ENCODE results near the gene HERC4.
"Not testable (repeated sequence)": the region's sequence is repeated elsewhere in the genome, so short reads cannot be mapped to it uniquely, and the experiment has no call there.

The HERC4 gene

GRCh38 chr10:68047554-68048327, 27.3 kb downstream of the HERC4 start:
- H3K27ac ChIP-seq, result peak overlapping the region; percentile 14; the same call in 1 of the 2 replicates
- TF ChIP-seq ZFX (IDR thresholded peaks at IDR 0.05; ENCODE audit: borderline replicate concordance) (no peak), CTCF (IDR thresholded peaks at IDR 0.05) (no peak)

DNA sequence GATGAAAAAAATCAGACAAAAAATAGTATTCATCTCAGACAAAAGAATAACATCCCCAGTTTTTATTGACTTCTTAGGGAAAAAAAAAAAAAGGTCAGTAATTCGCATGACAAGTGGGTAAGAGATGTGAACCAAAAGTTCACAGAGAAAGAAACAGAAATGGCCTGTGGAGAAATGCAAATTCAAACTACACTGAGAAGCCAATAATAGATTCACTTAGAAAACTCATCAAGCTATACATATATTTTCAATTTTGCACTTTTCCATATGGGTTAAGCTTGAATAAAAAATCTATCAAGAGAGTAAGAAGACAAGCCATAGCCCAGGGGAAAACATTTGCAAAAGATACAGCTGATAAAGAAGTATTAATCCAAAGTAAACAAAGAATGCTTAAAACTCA, 28.0 kb downstream of the HERC4 start:
- peak overlapping the region; percentile 14; the same call in 1 of the 2 replicates for H3K27ac ChIP-seq
- TF ChIP-seq ZFX (IDR thresholded peaks at IDR 0.05; ENCODE audit: borderline replicate concordance) (no peak), CTCF (IDR thresholded peaks at IDR 0.05) (no peak)

DNA sequence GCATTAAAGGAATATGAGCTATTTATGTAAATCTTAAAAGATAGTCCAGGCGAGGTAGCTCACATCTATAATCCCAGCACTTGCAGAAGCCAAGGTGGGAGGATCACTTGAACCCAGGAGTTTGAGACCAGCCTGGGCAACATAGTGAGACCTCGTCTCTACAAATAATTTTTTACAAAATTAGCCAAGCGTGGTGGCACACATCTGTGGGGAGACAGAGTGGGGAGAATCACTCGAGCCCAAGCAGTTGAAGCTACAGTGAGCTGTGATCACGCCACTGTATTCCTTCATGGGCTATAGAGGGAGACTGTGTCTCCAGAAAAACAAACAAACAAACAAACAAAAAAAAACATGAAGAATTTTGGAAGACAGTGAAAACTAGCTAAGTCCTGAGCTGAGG, 28.4 kb downstream of the HERC4 start:
- H3K27ac ChIP-seq, result no peak overlapping the region
- TF ChIP-seq ZFX (IDR thresholded peaks at IDR 0.05; ENCODE audit: borderline replicate concordance), result no peak
- TF ChIP-seq CTCF (IDR thresholded peaks at IDR 0.05), result no peak

GRCh38 chr10:68043030-68043429, 32.1 kb downstream of the HERC4 start:
- H3K27ac ChIP-seq, result no peak overlapping the region
- TF ChIP-seq ZFX (IDR thresholded peaks at IDR 0.05; ENCODE audit: borderline replicate concordance), result no peak
- no peak for TF ChIP-seq CTCF (IDR thresholded peaks at IDR 0.05)

GRCh38 chr10:68032113-68032512, 43.0 kb downstream of the HERC4 start:
- no peak for TF ChIP-seq ZFX (IDR thresholded peaks at IDR 0.05; ENCODE audit: borderline replicate concordance)
- H3K27ac ChIP-seq, result no peak overlapping the region

DNA sequence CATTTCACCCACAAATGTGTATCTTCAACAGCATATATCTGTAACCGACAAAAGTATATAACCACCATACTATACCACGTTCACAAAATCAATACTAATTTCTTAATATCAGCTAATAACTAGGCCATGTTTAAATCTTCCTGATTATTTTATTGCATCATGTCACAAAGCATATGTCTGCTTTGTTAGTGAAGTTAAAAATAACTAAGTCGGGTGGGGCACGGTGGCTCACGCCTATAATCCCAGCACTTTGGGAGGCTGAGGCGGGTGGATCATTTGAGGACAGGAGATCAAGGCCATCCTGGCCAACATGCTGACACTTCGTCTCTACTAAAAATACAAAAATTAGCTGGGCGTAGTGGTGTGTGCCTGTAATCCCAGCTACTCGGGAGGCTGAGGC, 47.7 kb downstream of the HERC4 start:
- TF ChIP-seq CTCF (IDR thresholded peaks at IDR 0.05) (no peak), ZFX (IDR thresholded peaks at IDR 0.05; ENCODE audit: borderline replicate concordance) (no peak)

DNA sequence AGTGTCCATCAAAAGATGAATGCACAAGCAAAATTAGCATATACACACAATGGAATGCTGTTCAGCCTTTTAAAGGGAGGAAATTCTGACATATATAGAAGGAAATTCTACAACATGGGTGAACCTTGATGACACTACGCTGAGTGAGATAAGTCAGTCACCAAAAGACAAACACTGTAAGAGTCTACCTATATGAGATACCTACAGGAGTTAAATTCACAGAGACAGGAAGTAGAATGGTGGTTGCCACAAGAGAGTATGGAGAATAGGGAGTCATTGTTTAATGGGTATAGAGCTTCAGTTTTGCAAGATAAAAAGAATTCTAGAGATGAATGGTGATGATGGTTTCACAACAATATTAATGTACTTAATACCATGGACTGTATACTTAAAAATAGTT, 51.8 kb downstream of the HERC4 start:
- TF ChIP-seq CTCF (IDR thresholded peaks at IDR 0.05), result no peak
- TF ChIP-seq ZFX (IDR thresholded peaks at IDR 0.05; ENCODE audit: borderline replicate concordance), result no peak
- no peak overlapping the region for H3K27ac ChIP-seq

More for the DNA sequence above, 47.7 kb downstream of the HERC4 start:
- no peak overlapping the region for H3K27ac ChIP-seq

DNA sequence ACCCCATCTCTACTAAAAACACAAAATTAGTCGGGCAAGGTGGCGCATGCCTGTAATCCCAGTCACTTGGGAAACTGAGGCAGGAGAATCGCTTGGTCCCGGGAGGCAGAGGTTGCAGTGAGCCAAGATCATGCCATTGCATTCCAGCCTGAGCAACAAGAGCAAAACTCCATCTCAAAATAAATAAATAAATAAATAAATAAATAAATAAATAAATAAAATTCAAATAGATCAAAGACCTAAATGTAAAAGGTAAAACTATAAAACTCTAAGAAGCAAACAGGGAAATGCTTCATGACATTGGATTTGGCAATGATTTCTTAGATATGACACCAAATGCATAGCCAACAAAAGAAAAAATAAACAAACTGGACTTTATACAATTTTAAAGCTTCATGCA, 52.8 kb downstream of the HERC4 start:
- not testable (repeated sequence) for H3K27ac ChIP-seq

- not testable (repeated sequence) for H3K27ac ChIP-seq
These were observed 58.6 kb downstream of the HERC4 start for GRCh38 chr10:68016519-68016918.

Data from 22Rv1 (cell line).